ENCODE measurements around the gene CCDC154. TPM values are rescaled to one million over a fixed set of nuclear protein-coding genes. Genes with fewer than 3 reads are reported as not detected.

Gene CCDC154
- total RNA-seq, 1 donor from 2014 or later = under 0.01 TPM

- FAIRE-seq (no peak), DNase-seq (ENCODE audit: low read depth) (no peak)
- H3K36me3 ChIP-seq (ENCODE audit: control insufficient read depth, insufficient read depth, low read length) = peaks cover 6% of the 10 kb centered on the region
- no peak overlapping the region for H3K4me3 ChIP-seq (ENCODE audit: low read depth, low read length)
- no peak for TF ChIP-seq CTCF (IDR thresholded peaks at IDR 0.05; ENCODE audit: insufficient read depth, low read length, severe bottlenecking)
- no peaks in the 10 kb centered on the region for H3K27me3 ChIP-seq (ENCODE audit: control insufficient read depth, insufficient read depth, low read length)
Measured at GRCh38 chr16:1458977-1459341, 14.6 kb upstream of the CCDC154 start.

- FAIRE-seq (peak; percentile 82), DNase-seq (ENCODE audit: low read depth) (peak; percentile 8)
- no peaks in the 10 kb centered on the region for H3K27me3 ChIP-seq (ENCODE audit: control insufficient read depth, insufficient read depth, low read length)
- no peak overlapping the region for H3K4me3 ChIP-seq (ENCODE audit: low read depth, low read length)
- TF ChIP-seq CTCF (IDR thresholded peaks at IDR 0.05; ENCODE audit: insufficient read depth, low read length, severe bottlenecking) = no peak
- H3K36me3 ChIP-seq (ENCODE audit: control insufficient read depth, insufficient read depth, low read length) = peaks cover 6% of the 10 kb centered on the region
Measured at GRCh38 chr16:1458336-1458976, 14.1 kb upstream of the CCDC154 start.

- peaks cover 6% of the 10 kb centered on the region for H3K36me3 ChIP-seq (ENCODE audit: control insufficient read depth, insufficient read depth, low read length)
- H3K4me3 ChIP-seq (ENCODE audit: low read depth, low read length) = no peak overlapping the region
- DNase-seq (ENCODE audit: low read depth) (no peak), FAIRE-seq (no peak)
- no peaks in the 10 kb centered on the region for H3K27me3 ChIP-seq (ENCODE audit: control insufficient read depth, insufficient read depth, low read length)
- no peak for TF ChIP-seq CTCF (IDR thresholded peaks at IDR 0.05; ENCODE audit: insufficient read depth, low read length, severe bottlenecking)
Measured at GRCh38 chr16:1457489-1458245, 13.3 kb upstream of the CCDC154 start.

- Histone ChIP-seq H3K36me3 (ENCODE audit: control insufficient read depth, insufficient read depth, low read length) (peaks cover 6% of the 10 kb centered on the region), H3K27me3 (ENCODE audit: control insufficient read depth, insufficient read depth, low read length) (no peaks in the 10 kb centered on the region), H3K4me3 (ENCODE audit: low read depth, low read length) (no peak overlapping the region)
- DNase-seq (ENCODE audit: low read depth) = no peak
- no peak for TF ChIP-seq CTCF (IDR thresholded peaks at IDR 0.05; ENCODE audit: insufficient read depth, low read length, severe bottlenecking)
- FAIRE-seq = no peak
Measured at GRCh38 chr16:1456951-1457350, 12.6 kb upstream of the CCDC154 start.

GRCh38 chr16:1455190-1456171, 11.1 kb upstream of the CCDC154 start:
- Histone ChIP-seq H3K4me3 (ENCODE audit: low read depth, low read length) (no peak overlapping the region), H3K36me3 (ENCODE audit: control insufficient read depth, insufficient read depth, low read length) (peaks cover 4% of the 10 kb centered on the region), H3K27me3 (ENCODE audit: control insufficient read depth, insufficient read depth, low read length) (no peaks in the 10 kb centered on the region)
- FAIRE-seq = no peak
- no peak for TF ChIP-seq CTCF (IDR thresholded peaks at IDR 0.05; ENCODE audit: insufficient read depth, low read length, severe bottlenecking)
- no peak for DNase-seq (ENCODE audit: low read depth)

Data from bronchial epithelial cell (primary cell).